HG02571 (cell line): ENCODE results near the gene NNT.

Experiments used
- ATAC-seq: cut with Tn5 transposase; IDR thresholded peaks from one replicate; pipeline ENCODE4 v1.9.1; 2021; ENCODE audit warnings: mild to moderate bottlenecking, moderate library complexity; ENCODE audit not compliant: unreplicated experiment

Gene NNT

GRCh38 chr5:43622074-43622473 is 19.1 kb downstream of the NNT start:
- ATAC-seq, result no peak

DNA sequence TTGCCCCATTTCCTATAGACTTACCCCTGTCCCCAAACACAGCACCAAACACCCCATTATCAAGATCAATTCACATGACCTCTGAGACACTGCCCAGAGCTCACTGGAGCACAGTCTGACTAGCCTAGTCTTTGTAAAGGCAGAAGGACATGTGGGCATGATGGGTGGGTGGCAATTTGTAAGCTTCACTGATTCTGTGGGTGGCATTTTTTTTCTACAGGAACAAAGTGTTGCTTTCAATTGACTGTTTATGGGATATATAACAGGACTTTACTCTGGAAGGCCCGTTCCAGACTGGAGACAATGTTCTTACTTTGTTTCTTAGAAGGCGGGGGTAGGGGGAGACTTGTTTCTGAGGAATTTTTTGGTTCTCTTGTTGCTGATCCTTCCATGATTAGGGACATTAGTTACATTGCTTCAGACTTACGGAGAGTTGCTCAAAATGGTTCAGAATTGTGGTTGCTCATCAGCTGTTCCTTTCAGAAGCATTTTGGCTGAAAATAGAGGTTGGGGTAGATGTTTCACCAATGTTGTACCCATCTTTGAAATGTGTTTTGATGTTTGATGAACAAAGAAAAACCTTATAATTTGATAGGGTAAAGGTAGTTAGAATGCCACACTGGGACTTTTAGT is 20.2 kb downstream of the NNT start:
- no peak for ATAC-seq

GRCh38 chr5:43627028-43627427 is 24.0 kb downstream of the NNT start:
- no peak for ATAC-seq

- ATAC-seq, result peak; percentile 93
These were observed 28.4 kb downstream of the NNT start for GRCh38 chr5:43631182-43631910.

DNA sequence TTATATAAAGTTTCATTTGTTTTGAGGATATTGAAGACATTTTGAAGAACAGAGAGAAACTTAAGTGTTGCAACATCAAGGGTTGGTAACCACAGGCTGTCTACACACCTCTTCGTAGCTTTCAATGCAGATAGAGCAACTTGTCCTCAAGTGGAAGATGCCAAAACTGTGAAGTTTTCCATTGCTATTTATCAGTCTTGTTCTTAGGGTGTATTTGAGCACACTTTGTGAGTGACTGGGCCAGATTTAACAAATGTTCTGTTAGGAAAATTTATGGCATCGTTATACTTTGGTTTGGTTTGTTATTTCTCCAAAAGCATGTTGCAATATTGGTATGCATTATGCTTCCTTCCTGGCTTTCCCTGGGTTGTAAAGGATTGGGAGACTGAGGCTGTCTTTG is 31.6 kb downstream of the NNT start:
- no peak for ATAC-seq

GRCh38 chr5:43635374-43635773 is 32.4 kb downstream of the NNT start:
- no peak for ATAC-seq

GRCh38 chr5:43636076-43636475 is 33.1 kb downstream of the NNT start:
- ATAC-seq, result no peak

DNA sequence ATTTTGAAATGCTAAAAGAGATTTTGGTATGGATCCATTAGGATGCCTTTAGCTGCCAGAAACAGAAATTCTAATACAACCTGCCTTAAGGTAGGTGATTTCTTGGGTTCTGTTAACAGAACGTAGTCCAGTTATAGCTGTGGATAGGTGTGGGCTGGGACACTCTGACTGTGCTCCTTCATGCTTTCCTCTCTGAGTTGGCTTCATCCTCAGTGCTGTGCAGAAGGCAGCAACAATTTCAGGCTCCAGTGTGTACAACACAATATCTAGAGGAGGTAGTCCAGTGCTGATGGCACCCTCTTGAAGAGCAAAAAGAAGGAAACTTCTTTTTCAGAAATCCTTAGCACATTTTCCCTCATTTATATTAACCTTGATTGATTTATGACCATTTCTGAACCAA is 34.4 kb downstream of the NNT start:
- ATAC-seq, result no peak

- ATAC-seq, result no peak
These were observed 35.1 kb downstream of the NNT start for GRCh38 chr5:43638107-43638506.

DNA sequence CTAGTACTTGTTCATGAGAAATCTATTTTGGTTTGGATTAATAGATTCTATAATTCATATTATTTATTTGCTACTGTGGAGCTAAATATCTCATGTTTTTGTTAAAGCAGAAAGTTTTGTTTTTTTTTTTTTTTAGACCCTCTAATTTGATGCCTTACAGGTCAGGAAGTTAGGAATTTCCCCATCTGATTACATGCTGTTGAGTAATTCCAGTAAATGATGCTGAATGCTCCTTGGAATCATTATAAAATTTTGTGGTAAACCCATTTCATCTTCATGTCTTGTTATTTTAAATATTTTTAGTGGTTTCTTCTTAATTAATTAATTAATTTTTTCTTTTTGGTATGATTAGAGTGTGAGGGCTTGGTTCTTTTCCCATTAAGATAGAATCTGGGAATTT is 35.6 kb downstream of the NNT start:
- no peak for ATAC-seq

GRCh38 chr5:43639566-43639965 is 36.6 kb downstream of the NNT start:
- no peak for ATAC-seq

- no peak for ATAC-seq
These were observed 39.4 kb downstream of the NNT start for GRCh38 chr5:43642428-43642827.

DNA sequence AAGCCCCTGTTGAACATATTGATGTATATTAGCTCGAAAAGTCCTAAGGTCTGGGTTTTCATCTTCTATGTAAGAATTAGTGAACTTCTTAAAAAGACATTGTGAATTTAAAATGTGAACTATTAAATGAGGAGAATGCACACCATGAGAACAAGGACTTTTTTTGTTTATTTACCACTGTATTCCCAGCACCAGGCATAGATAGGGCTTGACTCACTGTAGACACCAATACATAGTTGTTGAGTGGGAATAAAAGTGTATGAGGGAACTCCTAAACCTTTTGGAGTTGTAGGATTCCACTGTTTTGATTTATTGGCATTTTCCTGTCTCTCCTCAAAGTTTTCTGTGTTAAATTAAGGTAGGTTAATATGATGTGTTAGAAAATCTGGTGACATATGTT is 40.3 kb downstream of the NNT start:
- ATAC-seq, result no peak

DNA sequence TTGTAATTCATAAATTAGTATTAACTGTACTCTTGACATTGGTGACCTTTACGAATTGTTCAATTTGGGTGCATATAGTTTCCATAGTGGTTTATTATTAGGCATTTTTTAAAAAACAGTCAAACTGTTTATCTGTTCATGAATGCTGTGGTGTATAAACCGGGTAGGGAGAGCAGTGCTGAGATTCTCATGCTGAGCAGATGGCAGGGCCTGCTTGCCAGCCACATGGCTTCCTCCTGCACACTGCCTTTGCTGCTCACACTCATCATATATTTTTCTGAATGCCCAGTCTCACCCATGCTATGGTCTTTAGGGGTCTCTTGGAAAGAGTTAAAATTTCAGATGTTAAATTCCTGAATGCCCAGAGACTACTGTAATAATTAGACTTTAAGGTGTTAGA is 40.8 kb downstream of the NNT start:
- no peak for ATAC-seq

DNA sequence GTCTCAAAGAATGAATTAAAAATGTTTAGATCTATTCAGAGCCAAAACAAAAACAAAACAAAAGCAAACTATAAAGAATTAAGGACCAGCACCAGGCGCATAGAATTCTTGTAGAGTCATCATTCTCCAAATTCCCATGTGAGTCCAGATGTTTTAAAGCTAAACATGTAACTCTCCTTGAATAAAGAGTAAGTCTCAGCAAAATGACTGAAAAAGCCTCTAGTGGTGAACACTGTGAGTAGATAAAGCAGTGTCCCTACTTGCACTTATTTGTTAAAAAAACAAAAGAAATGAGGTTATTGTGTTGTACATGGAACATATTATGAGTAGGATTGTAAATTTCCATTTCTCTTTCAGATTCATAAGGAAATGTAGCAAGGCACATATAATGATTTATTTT is 44.0 kb downstream of the NNT start:
- no peak for ATAC-seq

GRCh38 chr5:43647789-43648188 is 44.8 kb downstream of the NNT start:
- ATAC-seq, result no peak

- no peak for ATAC-seq
These were observed 45.6 kb downstream of the NNT start for GRCh38 chr5:43648499-43649124.

DNA sequence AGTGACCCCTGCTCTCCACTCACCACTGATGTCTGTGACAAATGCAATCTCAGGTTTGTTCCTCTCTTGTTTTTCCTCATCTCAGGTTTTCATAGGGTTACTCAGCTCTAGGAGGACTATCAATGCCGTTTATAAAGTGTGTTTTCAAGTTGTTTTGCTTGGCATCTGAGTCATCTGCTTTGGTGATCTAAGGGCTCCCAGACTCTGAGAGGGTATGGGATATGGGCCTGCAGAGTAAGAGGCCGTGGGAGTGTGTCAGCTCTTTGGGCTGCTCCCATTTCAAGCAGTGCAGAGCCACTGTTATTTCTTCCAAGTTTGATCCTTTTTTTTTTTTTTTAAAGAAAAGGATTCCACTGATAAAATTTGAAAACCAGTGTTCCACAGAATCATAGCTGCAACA is 46.3 kb downstream of the NNT start:
- no peak for ATAC-seq

DNA sequence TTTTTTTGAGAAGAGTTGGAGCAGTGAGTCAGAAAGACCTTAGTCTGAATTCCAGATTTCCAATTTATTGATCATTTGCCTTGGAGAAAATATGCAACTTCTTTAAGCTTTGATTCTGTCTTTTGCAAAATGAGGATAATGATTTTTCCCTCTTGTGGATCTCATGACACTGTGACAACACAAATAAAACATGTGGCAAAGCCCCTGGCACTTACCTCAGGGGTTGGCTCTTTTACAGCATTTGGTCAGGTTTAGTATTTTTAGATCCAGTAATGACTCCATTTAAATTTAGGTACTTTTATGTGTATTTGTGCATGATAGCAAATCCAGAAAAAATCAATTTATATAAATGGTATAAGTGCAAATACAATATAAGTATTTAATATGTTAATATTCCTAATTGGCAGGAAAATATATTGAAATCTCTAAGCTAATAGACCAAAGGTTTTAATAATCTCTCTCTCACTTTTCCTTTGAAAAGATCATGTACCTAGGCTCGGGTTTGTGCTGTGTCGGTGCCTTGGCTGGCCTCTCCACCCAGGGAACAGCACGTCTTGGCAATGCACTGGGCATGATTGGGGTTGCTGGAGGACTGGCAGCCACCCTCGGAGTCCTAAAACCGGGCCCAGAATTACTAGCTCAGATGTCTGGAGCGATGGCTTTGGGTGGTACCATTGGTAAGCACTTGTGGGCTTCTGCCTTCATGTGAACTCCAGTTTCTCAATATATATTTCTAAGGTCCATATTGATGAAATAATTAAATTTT is 49.7 kb downstream of the NNT start:
- no peak for ATAC-seq

DNA sequence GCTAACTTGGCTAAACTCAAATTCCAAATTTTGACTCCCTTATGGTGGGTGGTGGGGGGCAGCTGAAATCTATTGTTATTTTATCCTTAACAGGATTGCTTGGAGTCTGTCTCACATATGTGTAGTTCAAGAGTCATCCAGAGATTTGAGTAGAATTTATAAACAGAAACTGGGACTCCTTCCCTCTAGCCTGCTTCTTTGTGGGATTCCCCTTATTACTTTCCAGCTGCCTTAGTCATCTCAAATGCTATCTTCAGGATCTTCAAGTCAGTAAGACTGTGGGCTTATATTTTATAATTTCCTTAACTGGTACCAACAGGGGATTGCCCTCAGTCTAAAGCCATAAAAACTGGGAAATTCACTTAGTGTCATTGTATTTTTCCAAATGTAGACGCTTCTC is 55.5 kb downstream of the NNT start:
- ATAC-seq, result no peak

DNA sequence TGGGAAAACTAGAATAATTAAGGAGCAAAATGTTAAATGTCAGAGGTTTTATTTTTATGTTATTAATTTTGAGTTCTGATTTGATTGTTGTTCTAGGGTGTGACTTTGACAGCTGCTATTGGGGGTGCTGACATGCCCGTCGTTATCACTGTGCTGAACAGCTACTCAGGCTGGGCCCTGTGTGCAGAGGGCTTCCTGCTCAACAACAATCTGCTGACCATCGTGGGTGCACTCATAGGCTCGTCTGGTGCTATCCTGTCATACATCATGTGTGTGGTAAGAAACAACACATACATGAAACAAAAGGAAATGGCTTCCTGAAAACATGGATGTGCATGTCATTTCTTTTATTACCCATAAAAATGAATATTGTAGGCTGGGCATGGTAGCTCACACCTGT is 56.1 kb downstream of the NNT start:
- no peak for ATAC-seq

DNA sequence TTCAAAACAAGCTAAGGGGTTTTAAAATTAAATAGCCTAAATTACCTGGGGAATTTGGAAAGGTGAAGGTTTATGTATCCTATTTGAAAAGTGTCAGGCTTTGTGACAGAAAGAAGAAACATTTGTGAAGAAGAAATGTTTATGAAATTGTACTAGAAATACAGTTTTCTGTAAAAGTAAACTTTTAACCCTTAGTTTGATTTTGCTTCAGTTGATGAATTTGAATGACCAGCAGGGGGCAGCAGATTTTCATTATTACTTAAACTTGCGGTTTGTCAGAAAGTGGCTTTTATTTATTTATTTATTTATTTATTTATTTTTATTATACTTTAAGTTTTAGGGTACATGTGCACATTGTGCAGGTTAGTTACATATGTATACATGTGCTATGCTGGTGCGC is 58.1 kb downstream of the NNT start:
- no peak for ATAC-seq
